GM12874 (cell line): ENCODE results near the gene DSCAML1.

Experiments
- TF ChIP-seq, protein P1 (sequence below): IDR thresholded peaks from 2 replicates; pipeline ENCODE4 v1.5.1; 2011; ENCODE audit warnings: low read depth, mild to moderate bottlenecking, control low read depth, low read length, moderate library complexity; ENCODE audit not compliant: insufficient read depth

Gene DSCAML1

DNA sequence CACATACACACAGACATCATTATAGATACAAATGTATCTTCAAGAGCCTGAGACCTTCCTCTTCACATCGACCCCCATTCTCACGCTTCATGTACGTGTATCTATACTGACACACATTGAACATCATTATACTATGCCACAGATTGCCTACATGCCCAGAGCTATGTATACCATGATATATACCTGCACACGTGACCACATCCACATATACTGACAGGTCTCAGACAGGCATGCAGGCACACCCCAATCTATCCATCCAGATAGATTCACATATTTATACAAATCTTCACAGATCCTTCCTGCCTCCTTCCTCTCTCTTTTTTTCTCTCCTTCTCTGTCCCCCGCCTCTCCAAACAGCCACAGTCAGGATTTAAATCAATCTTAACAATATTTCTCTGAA lies 329.2 kb downstream of the DSCAML1 start:
- TF ChIP-seq, protein P1, sequence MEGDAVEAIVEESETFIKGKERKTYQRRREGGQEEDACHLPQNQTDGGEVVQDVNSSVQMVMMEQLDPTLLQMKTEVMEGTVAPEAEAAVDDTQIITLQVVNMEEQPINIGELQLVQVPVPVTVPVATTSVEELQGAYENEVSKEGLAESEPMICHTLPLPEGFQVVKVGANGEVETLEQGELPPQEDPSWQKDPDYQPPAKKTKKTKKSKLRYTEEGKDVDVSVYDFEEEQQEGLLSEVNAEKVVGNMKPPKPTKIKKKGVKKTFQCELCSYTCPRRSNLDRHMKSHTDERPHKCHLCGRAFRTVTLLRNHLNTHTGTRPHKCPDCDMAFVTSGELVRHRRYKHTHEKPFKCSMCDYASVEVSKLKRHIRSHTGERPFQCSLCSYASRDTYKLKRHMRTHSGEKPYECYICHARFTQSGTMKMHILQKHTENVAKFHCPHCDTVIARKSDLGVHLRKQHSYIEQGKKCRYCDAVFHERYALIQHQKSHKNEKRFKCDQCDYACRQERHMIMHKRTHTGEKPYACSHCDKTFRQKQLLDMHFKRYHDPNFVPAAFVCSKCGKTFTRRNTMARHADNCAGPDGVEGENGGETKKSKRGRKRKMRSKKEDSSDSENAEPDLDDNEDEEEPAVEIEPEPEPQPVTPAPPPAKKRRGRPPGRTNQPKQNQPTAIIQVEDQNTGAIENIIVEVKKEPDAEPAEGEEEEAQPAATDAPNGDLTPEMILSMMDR: no peak

DNA sequence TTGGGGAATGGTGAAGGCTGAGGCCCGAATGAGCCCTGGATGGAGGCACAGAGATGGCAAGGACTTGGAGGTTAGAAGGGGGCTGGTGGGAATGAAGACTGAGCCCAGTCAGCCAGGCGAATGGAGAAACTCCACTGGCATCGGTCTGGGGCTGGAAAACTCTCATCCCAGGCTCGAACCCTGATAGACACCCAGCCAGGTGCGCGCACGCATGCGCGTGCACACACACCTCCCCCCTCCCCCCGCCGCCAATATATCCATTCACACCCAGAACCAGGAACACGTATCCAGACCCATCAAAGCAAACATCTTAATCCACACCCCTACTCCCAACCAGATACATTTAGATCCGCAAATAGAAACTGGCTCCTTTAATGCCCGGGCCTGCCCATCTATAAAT lies 330.1 kb downstream of the DSCAML1 start:
- TF ChIP-seq, protein P1: no peak

DNA sequence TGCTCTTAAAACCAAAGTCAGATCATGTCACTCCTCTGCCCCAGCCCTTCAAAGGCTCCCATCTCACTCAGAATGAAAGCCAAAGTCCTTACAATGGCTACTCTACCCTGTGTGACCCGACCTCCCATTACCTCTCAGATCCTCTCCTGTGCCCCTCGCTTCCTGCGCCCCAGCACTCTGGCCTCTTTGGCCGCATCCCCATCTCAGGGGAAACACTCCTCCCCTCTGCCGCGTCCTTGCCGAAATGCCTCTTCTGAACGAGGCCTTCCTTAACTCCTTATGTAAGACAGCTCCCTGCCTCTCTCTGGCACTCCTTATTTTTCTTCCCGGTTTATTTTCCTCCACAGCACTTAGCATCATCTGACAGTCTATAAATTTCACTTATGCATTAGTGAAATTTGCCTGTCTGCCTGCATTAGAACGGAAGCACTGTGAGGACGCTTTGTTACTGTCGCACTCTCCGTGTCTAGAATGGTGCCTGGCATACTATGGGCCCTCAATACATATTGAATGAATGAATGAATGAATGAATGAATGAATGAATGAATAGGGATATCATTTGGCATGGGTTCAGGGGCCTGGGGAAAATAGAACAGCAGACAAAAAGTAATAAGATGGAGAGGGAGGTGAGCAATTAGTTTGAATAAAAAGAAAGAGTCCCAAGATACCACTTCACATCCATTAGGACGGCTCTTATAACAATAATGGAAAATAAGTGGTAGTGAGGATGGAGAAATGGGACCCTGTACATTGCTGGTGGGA lies 331.6 kb downstream of the DSCAML1 start:
- TF ChIP-seq, protein P1: no peak

DNA sequence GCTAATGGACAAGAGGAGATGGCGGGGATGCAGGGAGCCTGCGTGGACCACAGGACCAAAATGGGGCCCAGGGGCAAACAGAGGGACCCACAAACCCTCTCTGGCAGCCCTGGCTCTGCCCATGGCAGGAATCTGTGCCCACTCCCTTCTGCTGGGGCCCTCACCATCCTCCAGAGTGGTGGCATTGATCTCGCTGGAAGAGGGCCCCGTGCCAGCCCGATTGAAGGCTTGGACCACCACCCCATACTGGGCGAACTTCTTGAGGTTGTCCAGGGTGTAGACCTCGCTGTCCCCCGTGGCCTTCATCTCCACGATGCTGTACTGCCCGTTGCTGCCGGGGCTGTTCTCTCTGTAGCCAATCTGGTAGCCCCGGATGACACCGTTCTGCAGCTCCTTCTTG lies 332.2 kb downstream of the DSCAML1 start:
- TF ChIP-seq, protein P1: no peak

DNA sequence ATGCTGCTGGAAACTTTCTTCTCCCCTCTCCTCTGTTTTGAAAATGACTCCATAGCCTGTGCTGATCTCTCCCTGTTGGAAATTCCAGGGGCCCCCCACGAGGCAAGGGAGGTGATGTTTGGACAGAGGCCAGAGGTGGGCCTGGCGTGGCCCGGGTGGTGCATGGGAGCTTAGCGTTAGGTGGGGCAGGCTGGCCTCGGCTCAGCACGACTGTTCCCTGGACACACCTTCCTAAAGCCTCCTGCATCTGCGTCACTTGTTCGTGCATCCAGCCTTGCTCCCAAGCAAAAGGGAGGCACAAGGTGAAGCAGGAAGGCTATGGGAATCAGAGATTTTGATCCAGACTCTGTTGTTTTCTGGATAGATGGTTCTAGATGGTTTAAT lies 334.2 kb downstream of the DSCAML1 start:
- TF ChIP-seq, protein P1: no peak

DNA sequence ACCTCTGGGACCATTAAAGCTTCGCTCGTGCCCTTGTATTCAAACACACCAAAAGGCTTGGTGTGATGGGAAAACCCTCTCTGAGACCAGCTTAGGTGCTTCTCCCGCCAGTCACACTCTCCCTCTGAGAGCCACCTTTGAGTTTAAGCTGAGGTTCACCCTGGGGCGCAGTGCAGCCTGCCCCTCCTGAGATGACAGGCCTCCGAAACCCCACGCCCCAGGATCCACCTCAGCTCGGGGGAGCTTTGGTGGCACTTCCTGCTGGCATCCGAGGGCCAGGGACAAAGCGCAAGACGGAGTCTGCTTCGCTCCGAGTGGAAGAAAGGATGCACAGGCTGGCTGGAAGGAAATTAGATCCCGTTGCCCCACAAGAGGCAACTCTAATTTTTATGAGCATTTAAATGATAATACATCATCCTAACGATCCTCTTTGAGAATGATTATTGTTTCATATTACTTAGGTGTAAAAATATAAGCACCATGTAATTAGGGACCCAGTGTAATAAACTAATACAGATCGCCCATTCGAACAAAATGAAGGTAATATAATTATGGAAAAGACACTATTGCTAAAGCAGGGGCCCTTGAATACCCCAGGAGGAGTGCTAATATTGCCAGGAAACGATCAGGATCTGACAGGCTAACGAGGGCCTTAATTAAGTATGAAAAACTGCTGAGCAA lies 334.7 kb downstream of the DSCAML1 start:
- TF ChIP-seq, protein P1: no peak

DNA sequence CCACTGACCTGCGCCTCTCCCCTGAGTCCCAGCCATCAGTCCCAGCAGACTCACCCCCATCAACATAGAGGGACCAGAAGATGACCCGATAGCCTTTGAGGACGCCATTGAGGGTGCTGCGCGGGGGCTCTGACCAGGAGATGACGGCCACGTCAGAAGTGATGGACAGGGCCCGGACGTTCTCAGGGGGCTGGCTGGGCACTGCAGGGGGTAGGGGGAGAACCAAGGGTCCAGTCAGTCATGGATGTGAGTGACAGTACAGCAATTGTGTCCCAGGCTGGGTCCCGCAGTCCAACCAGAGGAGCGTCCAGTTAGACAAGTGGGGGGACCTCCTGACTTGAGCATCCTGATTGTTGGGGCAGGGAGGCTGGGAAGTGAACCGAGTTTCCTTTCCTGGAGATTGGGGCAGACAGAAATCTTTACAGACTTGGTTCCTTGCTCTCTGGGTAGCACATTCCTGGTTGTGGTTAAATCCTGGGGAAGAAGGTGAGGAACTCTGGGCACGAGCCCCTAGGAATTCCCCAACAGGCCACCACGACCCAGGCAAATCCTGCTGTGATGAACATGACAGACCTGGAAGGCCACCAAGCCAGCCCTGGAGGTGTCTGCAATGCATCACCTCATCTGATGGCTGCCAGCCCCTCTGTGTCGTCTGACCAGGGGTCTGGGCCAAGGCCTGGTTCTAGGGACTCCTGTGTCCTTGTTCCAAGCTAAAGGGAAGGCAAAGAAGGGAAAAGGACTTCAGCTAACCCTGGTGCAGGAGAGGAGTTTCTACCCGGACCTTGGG lies 335.4 kb downstream of the DSCAML1 start:
- TF ChIP-seq, protein P1: no peak
